ENCODE results near the gene PRDM11.

PRDM11 gene

GRCh38 chr11:45267652-45268299 is 121.3 kb downstream of the PRDM11 start:
- DNase-seq, result no peak

GRCh38 chr11:45269678-45270077 is 123.2 kb downstream of the PRDM11 start:
- DNase-seq, result no peak

- no peak for DNase-seq
Measured at GRCh38 chr11:45270946-45271716, 124.7 kb downstream of the PRDM11 start.

GRCh38 chr11:45272701-45273100 is 126.3 kb downstream of the PRDM11 start:
- peak; percentile 47 for DNase-seq

GRCh38 chr11:45273509-45273908 is 127.1 kb downstream of the PRDM11 start:
- no peak for DNase-seq

DNA sequence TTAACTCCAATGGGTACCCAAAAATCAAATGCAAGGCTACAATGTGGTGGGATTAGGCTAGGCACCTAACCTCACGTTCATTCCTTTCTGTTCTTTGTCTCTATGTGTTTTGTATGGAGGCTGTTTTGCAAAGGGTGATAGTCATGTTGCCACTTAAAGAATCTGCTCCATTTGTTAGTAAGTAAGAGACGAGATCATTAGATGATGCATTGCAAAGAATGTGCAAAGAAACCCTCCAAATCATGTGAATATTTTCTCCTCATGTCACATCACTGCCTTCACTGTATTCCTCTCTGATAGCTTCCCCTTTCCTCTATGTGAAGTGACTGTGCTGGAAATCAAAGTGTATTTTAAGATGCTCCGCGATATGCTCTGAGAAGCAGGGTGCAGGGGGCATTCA is 127.8 kb downstream of the PRDM11 start:
- DNase-seq, result no peak

DNA sequence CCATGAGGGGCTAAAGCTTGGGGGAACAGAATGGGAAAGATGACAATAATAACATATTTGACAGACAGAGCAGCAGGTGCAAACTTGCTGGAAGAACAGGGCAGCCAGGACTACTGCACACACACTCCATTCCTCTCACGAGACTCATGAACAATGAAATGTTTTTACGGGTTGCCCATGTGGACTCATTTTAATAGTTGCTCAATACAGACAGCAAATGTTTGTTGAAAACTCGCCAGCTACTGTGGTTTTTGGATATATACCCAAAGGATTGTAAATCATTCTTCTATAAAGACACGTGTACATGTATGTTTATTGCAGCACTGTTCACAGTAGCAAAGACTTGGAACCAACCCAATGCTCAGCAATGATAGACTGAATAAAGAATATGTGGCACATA is 129.4 kb downstream of the PRDM11 start:
- no peak for DNase-seq

- DNase-seq, result peak; percentile 16
Measured at GRCh38 chr11:45278714-45279113, 132.3 kb downstream of the PRDM11 start.

GRCh38 chr11:45279645-45280044 is 133.2 kb downstream of the PRDM11 start:
- DNase-seq, result no peak

- DNase-seq, result peak; percentile 70
Measured at GRCh38 chr11:45280449-45280848, 134.0 kb downstream of the PRDM11 start.

DNA sequence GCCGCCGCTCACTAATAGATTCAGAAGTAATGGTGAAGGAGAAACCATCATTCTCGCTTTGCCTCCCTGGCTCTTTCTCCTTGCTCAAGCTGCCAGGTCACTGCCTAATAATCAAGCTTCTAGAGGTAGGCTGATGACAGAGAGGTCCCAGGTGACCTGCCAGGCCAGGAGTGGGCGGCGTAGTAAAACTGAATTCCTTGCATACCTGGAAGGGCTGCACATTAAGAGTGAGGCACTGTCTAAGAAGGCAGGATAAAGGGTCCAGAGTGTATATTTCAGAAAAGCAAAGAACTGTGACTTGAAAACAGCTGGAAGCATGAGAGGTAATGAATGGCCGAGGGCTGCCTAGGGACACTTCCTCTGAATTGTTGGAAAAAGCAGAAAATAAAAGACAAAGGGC is 135.6 kb downstream of the PRDM11 start:
- no peak for DNase-seq
